ENCODE data around the gene GPC6. TPM values are rescaled to one million over a fixed set of nuclear protein-coding genes. Genes with fewer than 3 reads are reported as not detected.
A peak's percentile ranks its signal among the peaks of the same experiment; 100 is the strongest.

The GPC6 gene
- total RNA-seq, 1 donor from 2014 or later: 50.3 TPM

- Mint-ChIP-seq H3K36me3 (ENCODE audit: insufficient read depth) (peaks cover 10% of the 10 kb centered on the region), H3K27ac (no peak overlapping the region), H3K4me1 (ENCODE audit: low read depth) (peaks cover 14% of the 10 kb centered on the region), H3K27me3 (no peaks in the 10 kb centered on the region), H3K9me3 (ENCODE audit: low read depth) (peaks cover 26% of the 10 kb centered on the region), H3K4me3 (ENCODE audit: low read depth) (no peak overlapping the region)
- DNase-seq (ENCODE audit: low spot score, unreplicated experiment): no peak
- TF ChIP-seq CTCF (IDR thresholded peaks at IDR 0.05; ENCODE audit: unreplicated experiment): no peak
Observed at GRCh38 chr13:94109715-94110374, 883.2 kb downstream of the GPC6 start.

GRCh38 chr13:94112227-94112626, 885.6 kb downstream of the GPC6 start:
- no peak for TF ChIP-seq CTCF (IDR thresholded peaks at IDR 0.05; ENCODE audit: unreplicated experiment)
- H3K36me3 Mint-ChIP-seq (ENCODE audit: insufficient read depth): peaks cover 3% of the 10 kb centered on the region
- peaks cover 20% of the 10 kb centered on the region for H3K4me1 Mint-ChIP-seq (ENCODE audit: low read depth)
- no peak overlapping the region for H3K4me3 Mint-ChIP-seq (ENCODE audit: low read depth)
- H3K9me3 Mint-ChIP-seq (ENCODE audit: low read depth): peaks cover 13% of the 10 kb centered on the region
- no peak for DNase-seq (ENCODE audit: low spot score, unreplicated experiment)
- H3K27me3 Mint-ChIP-seq: no peaks in the 10 kb centered on the region
- no peak overlapping the region for H3K27ac Mint-ChIP-seq

- peaks cover 23% of the 10 kb centered on the region for H3K4me1 Mint-ChIP-seq (ENCODE audit: low read depth)
- H3K27ac Mint-ChIP-seq: no peak overlapping the region
- no peaks in the 10 kb centered on the region for H3K27me3 Mint-ChIP-seq
- peaks cover 3% of the 10 kb centered on the region for H3K36me3 Mint-ChIP-seq (ENCODE audit: insufficient read depth)
- TF ChIP-seq CTCF (IDR thresholded peaks at IDR 0.05; ENCODE audit: unreplicated experiment): no peak
- no peak overlapping the region for H3K4me3 Mint-ChIP-seq (ENCODE audit: low read depth)
- DNase-seq (ENCODE audit: low spot score, unreplicated experiment): no peak
- peaks cover 10% of the 10 kb centered on the region for H3K9me3 Mint-ChIP-seq (ENCODE audit: low read depth)
Observed at GRCh38 chr13:94112731-94113130, 886.1 kb downstream of the GPC6 start.

- no peak for TF ChIP-seq CTCF (IDR thresholded peaks at IDR 0.05; ENCODE audit: unreplicated experiment)
- Mint-ChIP-seq H3K27me3 (no peaks in the 10 kb centered on the region), H3K36me3 (ENCODE audit: insufficient read depth) (peaks cover 4% of the 10 kb centered on the region), H3K27ac (peak overlapping the region; percentile 46), H3K4me1 (ENCODE audit: low read depth) (peaks cover 24% of the 10 kb centered on the region), H3K4me3 (ENCODE audit: low read depth) (no peak overlapping the region), H3K9me3 (ENCODE audit: low read depth) (peaks cover 6% of the 10 kb centered on the region)
- DNase-seq (ENCODE audit: low spot score, unreplicated experiment): no peak
Observed at GRCh38 chr13:94113245-94113644, 886.6 kb downstream of the GPC6 start.

- peaks cover 4% of the 10 kb centered on the region for H3K36me3 Mint-ChIP-seq (ENCODE audit: insufficient read depth)
- H3K4me1 Mint-ChIP-seq (ENCODE audit: low read depth): peaks cover 31% of the 10 kb centered on the region
- H3K4me3 Mint-ChIP-seq (ENCODE audit: low read depth): no peak overlapping the region
- TF ChIP-seq CTCF (IDR thresholded peaks at IDR 0.05; ENCODE audit: unreplicated experiment): no peak
- H3K9me3 Mint-ChIP-seq (ENCODE audit: low read depth): peaks cover 6% of the 10 kb centered on the region
- H3K27ac Mint-ChIP-seq: no peak overlapping the region
- DNase-seq (ENCODE audit: low spot score, unreplicated experiment): no peak
- no peaks in the 10 kb centered on the region for H3K27me3 Mint-ChIP-seq
Observed at GRCh38 chr13:94114166-94114565, 887.6 kb downstream of the GPC6 start.

Data from progenitor cell of endocrine pancreas (in vitro differentiated cells).